GM12872 (cell line): Measurements from ENCODE around the gene PTPRA.

Experiments
- TF ChIP-seq, protein P1 (sequence below): IDR thresholded peaks from 3 replicates; pipeline ENCODE4 v1.5.1; 2011; ENCODE audit warnings: low read depth, mild to moderate bottlenecking, low read length, moderate library complexity; ENCODE audit not compliant: insufficient read depth

Gene PTPRA

DNA sequence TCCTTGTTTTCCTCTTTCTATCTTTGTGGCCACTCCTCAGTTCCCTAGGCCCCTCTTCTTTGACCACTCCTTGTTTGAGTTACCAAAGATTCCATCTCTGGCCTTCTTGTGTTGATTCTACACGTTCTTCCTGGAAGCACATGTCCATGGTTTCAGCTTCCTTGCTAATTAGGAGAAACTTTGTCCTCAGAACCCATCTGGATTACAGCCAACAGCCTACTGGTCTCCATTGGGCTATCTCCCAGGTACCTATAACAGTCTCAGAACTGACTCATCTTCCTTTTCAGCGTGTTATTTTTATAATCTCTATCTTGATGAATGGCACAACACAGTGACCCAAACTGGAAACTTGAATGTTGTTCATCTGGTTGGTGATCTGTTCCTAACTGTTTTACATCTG is 17.5 kb downstream of the PTPRA start:
- TF ChIP-seq, protein P1, sequence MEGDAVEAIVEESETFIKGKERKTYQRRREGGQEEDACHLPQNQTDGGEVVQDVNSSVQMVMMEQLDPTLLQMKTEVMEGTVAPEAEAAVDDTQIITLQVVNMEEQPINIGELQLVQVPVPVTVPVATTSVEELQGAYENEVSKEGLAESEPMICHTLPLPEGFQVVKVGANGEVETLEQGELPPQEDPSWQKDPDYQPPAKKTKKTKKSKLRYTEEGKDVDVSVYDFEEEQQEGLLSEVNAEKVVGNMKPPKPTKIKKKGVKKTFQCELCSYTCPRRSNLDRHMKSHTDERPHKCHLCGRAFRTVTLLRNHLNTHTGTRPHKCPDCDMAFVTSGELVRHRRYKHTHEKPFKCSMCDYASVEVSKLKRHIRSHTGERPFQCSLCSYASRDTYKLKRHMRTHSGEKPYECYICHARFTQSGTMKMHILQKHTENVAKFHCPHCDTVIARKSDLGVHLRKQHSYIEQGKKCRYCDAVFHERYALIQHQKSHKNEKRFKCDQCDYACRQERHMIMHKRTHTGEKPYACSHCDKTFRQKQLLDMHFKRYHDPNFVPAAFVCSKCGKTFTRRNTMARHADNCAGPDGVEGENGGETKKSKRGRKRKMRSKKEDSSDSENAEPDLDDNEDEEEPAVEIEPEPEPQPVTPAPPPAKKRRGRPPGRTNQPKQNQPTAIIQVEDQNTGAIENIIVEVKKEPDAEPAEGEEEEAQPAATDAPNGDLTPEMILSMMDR: no peak

DNA sequence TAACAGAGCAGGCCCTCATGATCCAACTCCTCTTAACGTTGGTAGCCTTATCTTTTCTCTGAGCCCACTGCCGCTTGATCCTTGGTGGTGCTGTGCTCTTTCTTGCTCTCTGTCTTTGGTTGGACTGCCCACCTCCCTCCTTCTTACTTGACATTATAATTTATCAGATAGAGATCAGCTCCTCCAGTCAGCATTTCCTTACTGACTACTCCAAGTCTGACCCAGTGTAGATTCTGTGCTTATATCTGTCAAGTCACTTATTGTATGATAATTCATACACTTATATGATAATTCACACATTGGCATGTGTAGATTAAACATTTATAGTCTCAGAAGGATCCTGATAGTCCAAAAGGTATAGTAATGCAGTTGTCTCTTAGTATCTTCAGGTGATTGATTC is 18.1 kb downstream of the PTPRA start:
- TF ChIP-seq, protein P1: no peak

DNA sequence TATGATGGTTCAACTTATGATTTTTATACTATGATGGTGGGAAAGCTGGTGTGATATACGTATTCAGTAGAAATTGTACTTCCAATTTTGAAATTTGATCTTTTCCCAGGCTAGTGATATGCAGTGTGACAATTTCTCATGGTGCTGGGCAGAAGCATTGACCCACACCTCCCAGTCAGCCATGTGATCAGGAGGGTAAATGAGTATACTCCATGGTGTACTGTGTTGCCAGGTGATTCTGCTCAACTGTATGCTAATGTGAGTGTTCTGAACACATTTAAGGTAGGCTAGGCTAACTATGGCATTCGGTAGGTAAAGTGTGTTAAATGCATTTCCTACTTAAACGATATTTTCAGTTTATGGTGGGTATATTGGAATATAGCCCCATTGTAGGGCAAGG is 19.1 kb downstream of the PTPRA start:
- TF ChIP-seq, protein P1: no peak

DNA sequence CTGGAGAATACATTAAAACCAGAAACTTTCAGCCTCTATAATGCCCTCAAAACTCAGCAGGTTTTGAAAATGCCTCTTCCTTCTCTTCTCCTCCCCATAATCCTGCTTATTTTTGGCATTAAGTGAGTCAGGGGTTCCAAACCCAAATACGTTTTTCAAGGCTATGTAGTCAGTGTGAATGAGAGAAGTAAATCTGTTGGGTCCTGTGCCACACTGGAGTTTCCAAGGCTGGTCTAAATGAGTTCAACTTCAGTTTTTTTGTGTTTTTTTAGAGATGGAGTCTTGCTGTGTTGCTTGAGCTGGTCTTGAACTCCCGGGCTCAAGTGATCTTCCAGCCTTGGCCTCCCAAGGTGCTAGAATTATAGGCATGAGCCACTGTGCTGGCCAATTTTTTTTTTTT is 20.9 kb downstream of the PTPRA start:
- TF ChIP-seq, protein P1: no peak

DNA sequence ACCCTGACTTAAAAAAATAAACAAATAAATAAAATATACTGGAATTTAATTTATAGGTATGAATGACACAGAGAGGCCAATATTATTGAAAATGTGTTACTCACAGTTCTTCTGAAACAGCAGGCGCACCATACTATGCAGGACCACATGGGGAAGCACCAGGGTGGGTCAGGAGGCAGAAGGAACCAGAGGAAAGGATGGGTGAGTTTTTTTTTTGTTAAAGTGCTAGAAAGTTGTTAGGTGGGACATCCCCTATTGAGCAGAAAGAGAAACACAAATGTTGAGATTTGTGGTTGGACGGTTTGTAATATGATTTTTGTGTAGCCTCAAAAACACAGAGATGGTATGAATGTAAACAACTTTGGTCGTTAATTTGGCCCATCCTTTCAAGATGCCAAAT is 26.0 kb downstream of the PTPRA start:
- TF ChIP-seq, protein P1: no peak

- TF ChIP-seq, protein P1: no peak
These were observed 27.7 kb downstream of the PTPRA start for GRCh38 chr20:2900845-2901592.

- TF ChIP-seq, protein P1: no peak
These were observed 29.0 kb downstream of the PTPRA start for GRCh38 chr20:2902291-2902690.
